GM23338 (cell line): Measurements from ENCODE around the gene EIF4E2. TPM values are rescaled to one million over a fixed set of nuclear protein-coding genes. Genes with fewer than 3 reads are reported as not detected.

Experiments used
- ATAC-seq: fragments of 200-7000 bp; cut with Tn5 transposase; 3 replicates; pipeline ENCODE4 v1.9.1; 2020
- DNase-seq: peaks from one replicate; pipeline ENCODE4 v3.0.0-alpha.2; 2015; ENCODE audit warnings: low spot score
- H2AFZ ChIP-seq: fragments of 200-600 bp; sonication (generic); 2 replicates; pipeline ENCODE4 v1.8.0; 2016; ENCODE audit warnings: antibody characterized with exemption, mild to moderate bottlenecking, moderate library complexity
- H3F3A ChIP-seq: fragments of 200-600 bp; sonication (generic); replicated peaks from 2 replicates; pipeline ENCODE4 v1.8.0; 2017; ENCODE audit warnings: antibody characterized with exemption, mixed run types, low read depth
- H3K27ac ChIP-seq: fragments of 200-600 bp; sonication (generic); 2 replicates; pipeline ENCODE4 v1.6.1; 2016; ENCODE audit warnings: low read depth
- H3K27me3 ChIP-seq: fragments of 200-600 bp; sonication (generic); 2 replicates; pipeline ENCODE4 v1.8.0; 2016; ENCODE audit warnings: mild to moderate bottlenecking, mixed run types, moderate library complexity; ENCODE audit not compliant: insufficient read depth
- H3K36me3 ChIP-seq: fragments of 200-600 bp; sonication (generic); 2 replicates; pipeline ENCODE4 v1.8.0; 2016; ENCODE audit warnings: mild to moderate bottlenecking; ENCODE audit not compliant: insufficient read depth
- H3K4me1 ChIP-seq: fragments of 200-600 bp; sonication (generic); 2 replicates; pipeline ENCODE4 v1.8.0; 2016; ENCODE audit warnings: mild to moderate bottlenecking, moderate library complexity; ENCODE audit not compliant: insufficient read depth
- H3K4me2 ChIP-seq: fragments of 200-600 bp; sonication (generic); 2 replicates; pipeline ENCODE4 v1.7.1; 2017; ENCODE audit warnings: mixed run types
- H3K4me3 ChIP-seq: fragments of 200-600 bp; sonication (generic); 2 replicates; pipeline ENCODE4 v1.6.1; 2016; ENCODE audit warnings: mixed run types
- H3K79me2 ChIP-seq: fragments of 200-600 bp; sonication (generic); replicated peaks from 2 replicates; pipeline ENCODE4 v1.8.0; 2017; ENCODE audit warnings: mild to moderate bottlenecking; ENCODE audit not compliant: insufficient read depth
- H3K9me2 ChIP-seq: fragments of 200-600 bp; sonication (generic); 2 replicates; pipeline ENCODE4 v1.8.0; 2017; ENCODE audit not compliant: insufficient read depth
- H4K20me1 ChIP-seq: fragments of 200-600 bp; sonication (generic); replicated peaks from 2 replicates; pipeline ENCODE4 v1.8.0; 2017; ENCODE audit warnings: mild to moderate bottlenecking; ENCODE audit not compliant: insufficient read depth
- H3K27ac Mint-ChIP-seq: 2 replicates; pipeline ENCODE4 v1.8.0; 2020; ENCODE audit warnings: inconsistent platforms, mild to moderate bottlenecking, moderate library complexity, mixed read lengths
- H3K27me3 Mint-ChIP-seq: 3 replicates; pipeline ENCODE4 v1.8.0; 2022; ENCODE audit warnings: low read depth, mild to moderate bottlenecking, moderate library complexity, mixed read lengths, inconsistent platforms; ENCODE audit not compliant: insufficient read depth, poor library complexity
- H3K36me3 Mint-ChIP-seq: 3 replicates; pipeline ENCODE4 v1.8.0; 2021; ENCODE audit warnings: low read depth, mild to moderate bottlenecking, inconsistent platforms, moderate library complexity, mixed read lengths
- H3K4me1 Mint-ChIP-seq: 3 replicates; pipeline ENCODE4 v1.8.0; 2020; ENCODE audit warnings: mild to moderate bottlenecking, inconsistent platforms, mixed read lengths
- H3K4me3 Mint-ChIP-seq: 3 replicates; pipeline ENCODE4 v1.8.0; 2021; ENCODE audit warnings: moderate library complexity, mild to moderate bottlenecking, inconsistent platforms, mixed read lengths
- H3K9me3 Mint-ChIP-seq: 3 replicates; pipeline ENCODE4 v1.8.0; 2020; ENCODE audit warnings: moderate library complexity, mild to moderate bottlenecking, inconsistent platforms, mixed read lengths
- CTCF ChIP-seq, 2 experiments: fragments of 200-600 bp in 1 of 2; sonication (generic) in 1 of 2; conservative IDR thresholded peaks; 2 replicates each; pipeline versions ENCODE4 v1.5.1 to v1.6.1; 2016 to 2017; ENCODE audit warnings: antibody characterized with exemption in 2 of 2, low read depth in 2 of 2, mild to moderate bottlenecking in 2 of 2, moderate library complexity in 1 of 2
- EZH2 ChIP-seq: fragments of 200-600 bp; sonication (generic); IDR thresholded peaks from one replicate; pipeline ENCODE4 v1.8.0; 2017; ENCODE audit warnings: antibody characterized with exemption, mild to moderate bottlenecking, low read depth; ENCODE audit not compliant: unreplicated experiment
- NANOG ChIP-seq: IDR thresholded peaks from 2 replicates; pipeline ENCODE4 v1.6.1; 2016; ENCODE audit warnings: antibody characterized with exemption, borderline replicate concordance
- POLR2AphosphoS5 ChIP-seq: IDR thresholded peaks from 2 replicates; pipeline ENCODE4 v1.6.1; 2016; ENCODE audit warnings: antibody characterized with exemption, low read depth
- REST ChIP-seq: IDR thresholded peaks from one replicate; pipeline ENCODE4 v1.6.1; 2018; ENCODE audit warnings: antibody characterized with exemption; ENCODE audit not compliant: unreplicated experiment
- ZNF114 ChIP-seq: fragments of 250-450 bp; sonication (Bioruptor Pico); IDR thresholded peaks from 2 replicates; pipeline ENCODE4 v1.5.0; 2020; ENCODE audit warnings: mild to moderate bottlenecking, moderate library complexity
- ZNF331 ChIP-seq: fragments of 250-450 bp; sonication (Bioruptor Pico); IDR thresholded peaks from 2 replicates; pipeline ENCODE4 v1.5.0; 2020; ENCODE audit warnings: low read depth, mild to moderate bottlenecking, moderate library complexity
- ZNF462 ChIP-seq: fragments of 250-450 bp; sonication (Bioruptor Pico); IDR thresholded peaks from 2 replicates; pipeline ENCODE4 v1.5.0; 2020; ENCODE audit warnings: mild to moderate bottlenecking, moderate library complexity
- polyA plus RNA-seq: library from polyadenylated mRNA; unstranded; fragments of >200 nt; fragmentation: Nextera tagmentation; extraction: Ambion mirVana; gene quantifications from 2 replicates; pipeline ENCODE4 v1.2.1, GENCODE V29; 2016
- total RNA-seq: library from RNA; depleted of rRNA; stranded (reverse); fragments of >200 nt; shearing (Covaris generic); gene quantifications from 2 replicates; pipeline ENCODE4 v1.2.3, GENCODE V29; 2014

EIF4E2 gene
- total and polyA plus RNA-seq, 2 experiments from 2014 or later, result 68.1 to 152 TPM

GRCh38 chr2:232541195-232541960, 9.1 kb upstream of the EIF4E2 start (continued):
- TF ChIP-seq ZNF462 (CRISPR knock-in tag) (no peak), CTCF (conservative IDR thresholded peaks at IDR 0.05; ENCODE audit: low read depth in 2 of 2) (no peak)

- ATAC-seq (no peak), DNase-seq (no peak)
- Histone ChIP-seq H4K20me1 (no peaks in the 10 kb centered on the region), H3K27me3 (no peaks in the 10 kb centered on the region), H3K4me2 (no peak overlapping the region), H3K27ac (no peak overlapping the region), H3K4me1 (peaks cover 4% of the 10 kb centered on the region; the same call in 1 of the 2 replicates), H3K36me3 (no peaks in the 10 kb centered on the region), H3K79me2 (peaks cover 7% of the 10 kb centered on the region), H2AFZ (no peak overlapping the region), H3K9me2 (no peaks in the 10 kb centered on the region), H3K4me3 (no peak overlapping the region), H3F3A (no peaks in the 10 kb centered on the region)
- peaks cover 25% of the 10 kb centered on the region for H3K4me1 Mint-ChIP-seq
- peaks cover 5% of the 10 kb centered on the region; the same call in 2 of the 3 replicates for H3K36me3 Mint-ChIP-seq
- H3K27me3 Mint-ChIP-seq, result peaks cover 12% of the 10 kb centered on the region
- no peak overlapping the region for H3K4me3 Mint-ChIP-seq
- H3K9me3 Mint-ChIP-seq, result no peaks in the 10 kb centered on the region
- H3K27ac Mint-ChIP-seq, result no peak overlapping the region
- TF ChIP-seq EZH2, result no peak
- TF ChIP-seq REST, result no peak
- TF ChIP-seq ZNF331, result no peak
- TF ChIP-seq NANOG, result no peak
- TF ChIP-seq POLR2AphosphoS5, result no peak
- no peak for TF ChIP-seq ZNF114
Measured at GRCh38 chr2:232541961-232542714, 8.4 kb upstream of the EIF4E2 start.
